Karpas-422 (cell line): Measurements from ENCODE around the gene ZNF491. TPM values are rescaled to one million over a fixed set of nuclear protein-coding genes. Genes with fewer than 3 reads are reported as not detected.
"Not testable (repeated sequence)": the region's sequence is repeated elsewhere in the genome, so short reads cannot be mapped to it uniquely, and the experiment has no call there.

ENCODE experiments used
- DNase-seq: peaks from one replicate; pipeline ENCODE4 v3.0.0-alpha.2; 2015
- H2AFZ ChIP-seq: fragments of 200-600 bp; sonication (generic); 2 replicates; pipeline ENCODE4 v1.6.1; 2014; ENCODE audit warnings: antibody characterized with exemption, low read length, mixed read lengths
- H3K27ac ChIP-seq: fragments of 200-600 bp; sonication (generic); 2 replicates; pipeline ENCODE4 v1.5.1; 2014; ENCODE audit warnings: mild to moderate bottlenecking, low read length, moderate library complexity
- H3K27me3 ChIP-seq: fragments of 200-600 bp; sonication (generic); 2 replicates; pipeline ENCODE4 v1.6.1; 2014; ENCODE audit warnings: low read length, mixed read lengths
- H3K36me3 ChIP-seq: fragments of 200-600 bp; sonication (generic); 2 replicates; pipeline ENCODE4 v1.6.1; 2014; ENCODE audit warnings: low read length, mixed read lengths; ENCODE audit not compliant: insufficient read depth
- H3K4me1 ChIP-seq: fragments of 200-600 bp; sonication (generic); 2 replicates; pipeline ENCODE4 v1.6.1; 2014; ENCODE audit warnings: mild to moderate bottlenecking, low read length, mixed read lengths
- H3K4me2 ChIP-seq: fragments of 200-600 bp; sonication (generic); 2 replicates; pipeline ENCODE4 v1.6.1; 2014; ENCODE audit warnings: low read length, low read depth, mild to moderate bottlenecking; ENCODE audit not compliant: poor library complexity, severe bottlenecking
- H3K4me3 ChIP-seq: fragments of 200-600 bp; sonication (generic); 2 replicates; pipeline ENCODE4 v1.5.1; 2014; ENCODE audit warnings: mild to moderate bottlenecking, antibody characterized with exemption, low read length, mixed read lengths
- H3K79me2 ChIP-seq: fragments of 200-600 bp; sonication (generic); 2 replicates; pipeline ENCODE4 v1.6.1; 2014; ENCODE audit warnings: mild to moderate bottlenecking, low read length, mixed read lengths
- H3K9ac ChIP-seq: fragments of 200-600 bp; sonication (generic); 2 replicates; pipeline ENCODE4 v1.6.0; 2014; ENCODE audit warnings: low read length
- H3K9me2 ChIP-seq: fragments of 200-600 bp; sonication (generic), shearing (Covaris generic); replicated peaks from 2 replicates; pipeline ENCODE4 v1.6.0; 2014; ENCODE audit warnings: mild to moderate bottlenecking, low read length, moderate library complexity; ENCODE audit not compliant: insufficient read depth
- H3K9me3 ChIP-seq: fragments of 300-700, 200-600 bp; sonication (generic); 2 replicates; pipeline ENCODE4 v1.6.1; 2014; ENCODE audit warnings: low read length, mixed read lengths
- H4K20me1 ChIP-seq: fragments of 200-600 bp; sonication (generic); 2 replicates; pipeline ENCODE4 v1.6.1; 2014; ENCODE audit warnings: mild to moderate bottlenecking, antibody characterized with exemption, low read length, low read depth; ENCODE audit not compliant: insufficient read depth
- total RNA-seq: library from RNA; depleted of rRNA; stranded (reverse); fragments of >200 nt; shearing (Covaris generic); gene quantifications from 2 replicates; pipeline ENCODE4 v1.2.3, GENCODE V29; 2014; ENCODE audit warnings: low replicate concordance

The ZNF491 gene
- total RNA-seq, 1 experiment from 2014 or later = 3.1 TPM

DNA sequence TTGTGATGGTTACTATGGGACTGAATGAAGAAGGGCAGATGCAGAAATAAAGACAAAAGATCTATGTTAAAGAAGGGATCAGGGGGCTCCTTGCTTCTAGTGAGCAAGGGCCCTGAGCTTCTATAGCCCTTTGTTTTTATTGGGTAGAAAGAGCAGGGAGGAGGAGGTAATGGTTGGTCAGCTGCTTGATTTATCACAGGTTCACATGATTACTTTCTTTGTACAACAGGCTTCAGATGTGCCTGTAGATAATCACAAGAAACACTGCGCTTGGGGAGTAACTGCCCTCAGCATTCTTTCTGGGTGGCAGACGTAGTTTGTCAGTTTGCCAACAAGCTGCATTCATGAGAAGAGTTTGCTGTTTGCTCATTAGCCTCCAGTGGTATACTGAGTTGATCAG lies 45.4 kb downstream of the ZNF491 start:
- no peaks in the 10 kb centered on the region for H3K27me3 ChIP-seq
- H3K79me2 ChIP-seq = peaks cover 2% of the 10 kb centered on the region; the same call in 1 of the 2 replicates
- H3K36me3 ChIP-seq = no peaks in the 10 kb centered on the region
- no peak overlapping the region for H2AFZ ChIP-seq
- no peak overlapping the region for H3K27ac ChIP-seq
- H3K9me2 ChIP-seq = no peaks in the 10 kb centered on the region
- no peak overlapping the region for H3K4me3 ChIP-seq
- H3K4me1 ChIP-seq = peaks cover 7% of the 10 kb centered on the region
- DNase-seq = no peak
- H3K9ac ChIP-seq = no peak overlapping the region
- H4K20me1 ChIP-seq = no peaks in the 10 kb centered on the region
- no peaks in the 10 kb centered on the region for H3K9me3 ChIP-seq
- no peak overlapping the region for H3K4me2 ChIP-seq

DNA sequence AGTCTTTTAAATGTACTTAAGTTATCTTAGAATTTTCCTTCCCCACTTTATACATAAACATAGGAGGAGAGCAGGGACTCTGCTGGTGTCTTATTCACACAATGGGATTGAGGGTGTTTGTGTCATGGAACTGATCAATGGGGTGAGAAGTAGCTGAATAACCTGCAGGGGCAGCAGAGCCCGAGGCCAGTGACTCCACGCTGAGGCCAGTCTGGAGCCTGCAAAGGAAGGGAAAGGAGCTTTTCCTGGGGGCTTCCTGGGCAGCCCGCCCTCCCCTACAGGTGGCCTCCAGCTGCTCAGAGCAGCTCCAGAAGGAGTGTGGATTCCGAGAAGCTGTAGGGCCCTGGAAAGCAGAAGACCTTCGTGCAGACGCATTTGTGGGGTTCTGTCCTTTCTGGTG lies 49.3 kb downstream of the ZNF491 start:
- peak overlapping the region; percentile 84; the same call in 1 of the 2 replicates for H3K4me3 ChIP-seq
- H3K36me3 ChIP-seq = peaks cover 21% of the 10 kb centered on the region
- H3K4me1 ChIP-seq = peaks cover 19% of the 10 kb centered on the region
- H3K27ac ChIP-seq, H3K9ac ChIP-seq, DNase-seq, H3K27me3 ChIP-seq, H4K20me1 ChIP-seq, H3K9me2 ChIP-seq, H3K9me3 ChIP-seq: not testable (repeated sequence)
- peaks cover 37% of the 10 kb centered on the region for H3K79me2 ChIP-seq
- H3K4me2 ChIP-seq = peak overlapping the region; percentile 95
- H2AFZ ChIP-seq = 0 out of 2 replicates have a peak overlapping the region, but pooled peaks have one; percentile 99

DNA sequence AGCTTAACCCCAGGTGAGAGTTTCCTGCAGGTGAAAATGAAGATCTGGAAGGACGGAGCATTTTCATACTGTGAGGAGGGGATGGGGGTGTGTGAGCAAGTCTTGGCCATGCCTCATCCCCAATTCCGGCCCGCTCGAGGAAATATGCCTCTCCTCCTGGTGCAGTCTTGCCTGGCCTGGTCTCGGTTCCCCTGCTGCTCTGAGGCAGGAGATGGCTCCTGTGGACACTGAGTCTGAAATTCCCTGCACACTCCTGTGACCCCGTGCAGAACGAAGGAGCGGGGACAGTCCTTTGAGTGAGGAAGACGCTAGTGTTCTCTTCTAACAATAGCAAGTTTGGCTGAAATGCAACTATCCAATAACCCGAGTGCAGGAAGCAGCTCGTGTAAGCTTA lies 49.9 kb downstream of the ZNF491 start:
- peak overlapping the region; percentile 82 for H3K9ac ChIP-seq
- no peak for DNase-seq
- H3K9me2 ChIP-seq = no peaks in the 10 kb centered on the region
- peak overlapping the region; percentile 99; the same call in 1 of the 2 replicates for H2AFZ ChIP-seq
- peak overlapping the region; percentile 84 for H3K4me3 ChIP-seq
- H3K79me2 ChIP-seq = peaks cover 39% of the 10 kb centered on the region
- peaks cover 19% of the 10 kb centered on the region for H3K4me1 ChIP-seq
- peaks cover 22% of the 10 kb centered on the region for H3K36me3 ChIP-seq
- peaks cover 3% of the 10 kb centered on the region; the same call in 1 of the 2 replicates for H3K9me3 ChIP-seq
- H3K27ac ChIP-seq = no peak overlapping the region
- H4K20me1 ChIP-seq = no peaks in the 10 kb centered on the region
- H3K27me3 ChIP-seq = no peaks in the 10 kb centered on the region
- peak overlapping the region; percentile 95 for H3K4me2 ChIP-seq

DNA sequence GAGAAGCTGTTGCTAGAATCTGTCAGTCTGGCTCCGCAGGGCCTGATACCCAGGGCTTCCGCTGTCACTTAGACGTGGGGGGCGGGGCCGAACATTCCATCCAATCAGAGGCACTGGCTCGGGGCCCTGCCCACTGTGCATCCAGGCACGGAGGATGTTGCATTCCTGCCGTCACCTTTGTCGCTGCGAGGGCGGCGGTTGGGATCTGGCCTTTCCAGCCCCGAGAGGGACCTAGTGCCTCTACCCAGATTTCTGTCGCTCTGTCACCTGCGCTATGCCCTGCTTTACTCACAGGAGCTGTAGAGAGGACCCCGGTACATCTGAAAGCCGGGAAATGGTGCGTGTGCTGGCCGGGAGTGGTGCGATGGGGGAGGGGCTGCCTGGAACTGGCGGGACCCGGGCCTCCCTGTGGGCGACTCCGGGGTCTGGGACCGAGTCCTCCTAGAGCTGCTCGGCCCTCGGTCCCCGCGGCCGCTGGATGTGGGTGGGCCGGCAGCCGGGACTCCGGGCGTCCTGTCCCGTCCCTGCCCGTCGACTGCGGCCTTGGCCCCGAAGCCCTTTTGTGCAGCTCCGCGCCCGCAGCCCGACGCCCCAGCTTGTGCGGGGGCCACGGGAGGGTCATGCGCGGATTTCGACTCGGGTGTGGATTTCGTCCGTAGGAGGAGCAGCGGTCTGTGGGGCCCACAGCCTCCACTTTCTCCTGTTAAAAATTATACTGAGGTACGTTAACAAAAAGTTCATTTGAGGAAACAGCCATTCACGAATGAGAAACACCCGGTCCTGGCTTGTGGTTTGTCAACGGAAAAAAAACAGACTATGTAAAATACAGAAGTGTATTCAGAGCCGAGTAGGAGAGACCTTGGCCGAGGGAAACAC lies 50.5 kb downstream of the ZNF491 start, which contains the start of gene ZNF439:
Gene ZNF439, plus strand, starts transcription at position 133 of the 876 bp plus-strand sequence. Its CDS starts 142 bp downstream, at position 275.
- peaks cover 19% of the 10 kb centered on the region for H3K4me1 ChIP-seq
- peaks cover 28% of the 10 kb centered on the region for H3K36me3 ChIP-seq
- peak within 1 kb of the TSS; percentile 82 for H3K9ac ChIP-seq
- H3K27me3 ChIP-seq = no peaks in the 10 kb centered on the region
- no peaks in the 10 kb centered on the region for H3K9me2 ChIP-seq
- peaks cover 3% of the 10 kb centered on the region; the same call in 1 of the 2 replicates for H3K9me3 ChIP-seq
- peak within 1 kb of the TSS; percentile 99; the same call in 1 of the 2 replicates for H2AFZ ChIP-seq
- peak within 1 kb of the TSS; percentile 95 for H3K4me2 ChIP-seq
- peak within 1 kb of the TSS; percentile 84 for H3K4me3 ChIP-seq
- no peaks in the 10 kb centered on the region for H4K20me1 ChIP-seq
- DNase-seq = peak; percentile 98
- 0 out of 2 replicates have a peak within 1 kb of the TSS, but pooled peaks have one; percentile 26 for H3K27ac ChIP-seq
- peaks cover 45% of the 10 kb centered on the region for H3K79me2 ChIP-seq

DNA sequence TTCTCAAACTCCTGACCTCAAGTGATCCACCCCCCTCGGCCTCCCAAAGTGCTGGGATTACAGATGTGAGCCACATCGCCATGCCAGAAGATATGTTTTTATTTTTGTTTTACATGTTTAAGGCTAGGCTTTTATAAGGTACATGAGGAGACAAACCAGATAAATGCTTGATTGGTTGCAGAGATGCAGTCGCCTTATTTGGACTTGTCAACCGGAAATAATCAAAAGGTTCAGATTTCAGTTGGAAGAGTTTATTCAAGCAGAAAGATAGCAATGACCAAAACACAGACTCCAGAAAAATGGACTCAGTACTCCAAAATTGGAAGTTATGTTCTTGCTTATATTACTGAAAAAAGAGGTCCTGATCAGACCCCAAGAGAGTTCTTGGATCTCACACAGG lies 52.0 kb downstream of the ZNF491 start:
- H4K20me1 ChIP-seq, H3K9me2 ChIP-seq, H2AFZ ChIP-seq, H3K9ac ChIP-seq, H3K27me3 ChIP-seq, H3K27ac ChIP-seq, H3K4me3 ChIP-seq, DNase-seq, H3K9me3 ChIP-seq: not testable (repeated sequence)
- peaks cover 39% of the 10 kb centered on the region for H3K36me3 ChIP-seq
- peak overlapping the region; percentile 95 for H3K4me2 ChIP-seq
- H3K4me1 ChIP-seq = peaks cover 19% of the 10 kb centered on the region
- H3K79me2 ChIP-seq = peaks cover 55% of the 10 kb centered on the region

DNA sequence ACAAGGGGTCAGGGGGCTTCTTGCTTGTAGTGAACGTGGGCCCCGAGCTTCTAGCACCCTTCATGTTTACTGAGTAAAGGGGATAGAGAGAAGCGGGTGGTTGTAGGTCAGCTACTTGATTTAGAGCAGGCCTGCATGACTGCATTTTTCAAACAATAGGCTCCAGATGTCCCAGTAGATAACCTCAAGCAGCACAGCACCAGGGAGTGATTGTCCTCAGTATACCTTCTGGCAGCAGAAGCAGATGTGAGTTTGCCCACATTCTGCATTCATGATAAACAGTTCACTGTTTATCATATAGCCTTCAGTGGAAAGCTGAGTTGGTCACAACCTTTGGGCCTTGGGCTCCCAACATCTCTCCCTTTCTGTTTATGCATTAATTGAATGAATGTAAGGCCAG lies 55.0 kb downstream of the ZNF491 start:
- Histone ChIP-seq H4K20me1 (no peaks in the 10 kb centered on the region), H3K4me1 (peaks cover 12% of the 10 kb centered on the region), H3K4me2 (no peak overlapping the region)

DNA sequence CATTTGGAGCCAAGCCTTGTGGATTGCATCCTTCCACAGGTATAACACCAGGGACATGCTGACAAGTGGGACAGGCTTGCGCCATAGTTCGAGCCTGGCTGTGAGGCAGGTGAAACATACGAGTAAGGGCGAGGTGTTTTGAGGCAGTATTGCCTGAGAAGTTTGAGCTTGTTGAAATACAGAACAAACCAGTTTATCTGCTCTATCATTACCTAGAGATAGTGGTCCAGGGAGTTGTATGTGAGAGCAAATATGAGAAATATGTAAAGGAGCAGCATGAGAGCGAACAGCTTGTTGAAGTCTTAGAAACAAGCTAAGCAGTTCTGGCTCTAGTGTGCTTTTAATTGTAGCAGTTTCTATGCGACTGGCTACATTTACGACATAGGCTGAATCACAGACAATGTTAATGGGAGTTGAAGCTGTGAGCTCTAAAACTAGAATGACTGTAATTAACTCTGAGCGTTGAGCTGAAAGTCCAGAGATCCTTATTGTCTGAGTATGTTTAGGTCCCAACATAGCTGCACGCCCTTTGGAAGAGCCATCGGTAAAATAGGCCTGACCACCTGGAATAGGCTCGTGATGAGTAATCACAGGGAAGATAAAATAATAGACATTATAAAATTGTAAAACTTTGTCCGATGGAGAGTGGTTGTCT lies 58.4 kb downstream of the ZNF491 start:
- Histone ChIP-seq H3K9ac (no peak overlapping the region), H3K4me3 (no peak overlapping the region), H3K79me2 (peaks cover 48% of the 10 kb centered on the region), H3K4me2 (no peak overlapping the region), H3K27me3 (no peaks in the 10 kb centered on the region), H3K36me3 (peaks cover 38% of the 10 kb centered on the region), H3K4me1 (no peaks in the 10 kb centered on the region), H3K27ac (no peak overlapping the region), H2AFZ (no peak overlapping the region), H3K9me3 (peaks cover 19% of the 10 kb centered on the region; the same call in 1 of the 2 replicates), H4K20me1 (no peaks in the 10 kb centered on the region), H3K9me2 (no peaks in the 10 kb centered on the region)
- DNase-seq = no peak

More for the DNA sequence above, 55.0 kb downstream of the ZNF491 start:
- H3K79me2 ChIP-seq = peaks cover 76% of the 10 kb centered on the region
- H3K27me3 ChIP-seq = no peaks in the 10 kb centered on the region
- H3K27ac ChIP-seq = no peak overlapping the region
- H3K4me3 ChIP-seq = no peak overlapping the region
- no peak overlapping the region for H2AFZ ChIP-seq
- H3K9me2 ChIP-seq = no peaks in the 10 kb centered on the region
- H3K36me3 ChIP-seq = peaks cover 54% of the 10 kb centered on the region
- H3K9ac ChIP-seq = no peak overlapping the region
- DNase-seq = no peak
- peaks cover 17% of the 10 kb centered on the region; the same call in 1 of the 2 replicates for H3K9me3 ChIP-seq
